HepG2 (cell line): ENCODE measurements around the gene LRRC27. TPM values are rescaled to one million over a fixed set of nuclear protein-coding genes. Genes with fewer than 3 reads are reported as not detected.

Source experiments
- AKAP8 ChIP-seq: sonication (generic); formaldehyde crosslinking; IDR thresholded peaks from 2 replicates; pipeline ENCODE4 v1.5.1; 2020; ENCODE audit warnings: mild to moderate bottlenecking, missing genetic modification reagents
- ATF5 ChIP-seq: sonication (generic); formaldehyde crosslinking; IDR thresholded peaks from 2 replicates; pipeline ENCODE4 v1.4.0; 2020; ENCODE audit warnings: mild to moderate bottlenecking, low read depth, missing genetic modification reagents
- BCL6 ChIP-seq: IDR thresholded peaks from 2 replicates; pipeline ENCODE4 v1.6.1; 2016; ENCODE audit warnings: missing genetic modification reagents, missing compliant biosample characterization
- BCLAF1 ChIP-seq: fragments of 450-650 bp; IDR thresholded peaks from 2 replicates; pipeline ENCODE4 v1.6.1; 2017; ENCODE audit warnings: mild to moderate bottlenecking
- CBX2 ChIP-seq, 2 experiments: fragments of 200-600 bp in 1 of 2; sonication (generic); formaldehyde crosslinking in 1 of 2; IDR thresholded peaks; 2 replicates each; pipeline versions ENCODE4 v1.7.0 to v1.8.1; 2018 to 2022; ENCODE audit warnings: low read depth in 2 of 2, low read length in 1 of 2, mild to moderate bottlenecking in 1 of 2, missing genetic modification reagents in 1 of 2
- GFI1 ChIP-seq: sonication (generic); formaldehyde crosslinking; IDR thresholded peaks from 2 replicates; pipeline ENCODE4 v1.5.0; 2020; ENCODE audit warnings: missing genetic modification reagents, mild to moderate bottlenecking, borderline replicate concordance
- GRHL1 ChIP-seq: sonication (generic); formaldehyde crosslinking; conservative IDR thresholded peaks from 2 replicates; pipeline ENCODE4 v1.8.0; 2022; ENCODE audit warnings: missing genetic modification reagents
- HBP1 ChIP-seq: IDR thresholded peaks from 2 replicates; pipeline ENCODE4 v1.6.1; 2016; ENCODE audit warnings: low read depth, control low read depth
- HES4 ChIP-seq: sonication (generic); formaldehyde crosslinking; IDR thresholded peaks from 2 replicates; pipeline ENCODE4 v1.9.0; 2021; ENCODE audit warnings: mild to moderate bottlenecking, missing genetic modification reagents, borderline replicate concordance
- HOMEZ ChIP-seq: IDR thresholded peaks from 2 replicates; pipeline ENCODE4 v1.6.1; 2016; ENCODE audit warnings: low read depth
- MLLT10 ChIP-seq: sonication (generic); formaldehyde crosslinking; IDR thresholded peaks from 2 replicates; pipeline ENCODE4 v1.4.0; 2020; ENCODE audit warnings: missing genetic modification reagents
- NR2F1 ChIP-seq, 2 experiments: fragments of 450-650 bp in 1 of 2; formaldehyde crosslinking in 1 of 2; IDR thresholded peaks; 2 replicates each; pipeline versions ENCODE4 v1.5.0 to v1.6.1; 2016 to 2020; ENCODE audit warnings: mild to moderate bottlenecking in 1 of 2, missing compliant biosample characterization in 1 of 2, missing genetic modification reagents in 1 of 2, moderate library complexity in 1 of 2
- RCOR2 ChIP-seq: IDR thresholded peaks from 2 replicates; pipeline ENCODE4 v1.6.1; 2016; ENCODE audit warnings: missing biosample characterization, missing genetic modification reagents
- SOX13 ChIP-seq, 3 experiments: fragments of 450-650 bp in 1 of 3; sonication (generic) in 1 of 3; formaldehyde crosslinking in 1 of 3; IDR thresholded peaks in 2 of 3; conservative IDR thresholded peaks in 1 of 3; 2 replicates each; pipeline versions ENCODE4 v1.5.0 to v1.6.1; 2016 to 2020; ENCODE audit warnings: antibody characterized with exemption in 1 of 3, mild to moderate bottlenecking in 1 of 3, missing compliant biosample characterization in 1 of 3, missing genetic modification reagents in 1 of 3, moderate library complexity in 1 of 3
- THAP8 ChIP-seq: sonication (generic); formaldehyde crosslinking; IDR thresholded peaks from 2 replicates; pipeline ENCODE4 v1.5.1; 2020; ENCODE audit warnings: missing genetic modification reagents, mild to moderate bottlenecking, borderline replicate concordance
- TRIM24 ChIP-seq: sonication (generic); formaldehyde crosslinking; IDR thresholded peaks from 2 replicates; pipeline ENCODE4 v1.8.0; 2022; ENCODE audit warnings: mild to moderate bottlenecking, missing genetic modification reagents
- ZNF382 ChIP-seq: sonication (generic); formaldehyde crosslinking; IDR thresholded peaks from 2 replicates; pipeline ENCODE4 v1.5.0; 2020; ENCODE audit warnings: missing genetic modification reagents, mild to moderate bottlenecking, borderline replicate concordance
- ZNF841 ChIP-seq: sonication (generic); formaldehyde crosslinking; IDR thresholded peaks from 2 replicates; pipeline ENCODE4 v1.8.1; 2023; ENCODE audit warnings: missing genetic modification reagents, borderline replicate concordance
- polyA plus RNA-seq, 8 experiments: library from polyadenylated mRNA; depleted of rRNA in 3 of 8; stranded (reverse) in 7 of 8; unstranded in 1 of 8; fragments of >200 nt; fragmentation: Illumina TruSeq in 4 of 8; extraction: Trizol in 4 of 8; gene quantifications; 2 replicates each; pipeline versions ENCODE4 v1.2.1 to v1.2.3, GENCODE V29; 2011 to 2016; ENCODE audit warnings: low read depth in 4 of 8, missing spikeins in 1 of 8, mixed read lengths in 1 of 8; ENCODE audit not compliant: insufficient read depth in 1 of 8
- total RNA-seq, 5 experiments: library from RNA; depleted of rRNA; stranded (reverse); fragments of >200 nt; fragmentation: Illumina TruSeq; extraction: Trizol; gene quantifications; 2 replicates each; pipeline ENCODE4 v1.2.3, GENCODE V29; 2016; ENCODE audit warnings: low read depth in 1 of 5

LRRC27 gene
- total and polyA plus RNA-seq, 2 of the 13 experiments (the other 11 are each of a cell fraction or from before 2014, with no cell fraction given), result 4.2 to 4.6 TPM

GRCh38 chr10:132331601-132332432 lies at the start of gene LRRC27 (continued):
- TF ChIP-seq HOMEZ (CRISPR knock-in tag), result 0 out of 2 replicates have a peak, but pooled peaks have one; percentile 15
- no peak for TF ChIP-seq RCOR2 (CRISPR knock-in tag)
- TF ChIP-seq GRHL1, result no peak
- no peak for TF ChIP-seq MLLT10 (CRISPR knock-in tag)
- TF ChIP-seq SOX13 (IDR thresholded peaks at IDR 0.05), result no peak
- no peak; a peak in 1 of 4 replicates for TF ChIP-seq SOX13 (CRISPR knock-in tag; conservative IDR thresholded peaks at IDR 0.05 in 1 of 2, IDR thresholded peaks at IDR 0.05 in 1 of 2)
- TF ChIP-seq HES4 (CRISPR knock-in tag), result peak; percentile 74; the same call in 1 of the 2 replicates
- TF ChIP-seq ZNF382 (CRISPR knock-in tag), result no peak
- TF ChIP-seq AKAP8, result no peak
- no peak for TF ChIP-seq BCLAF1
- no peak for TF ChIP-seq CBX2 (IDR thresholded peaks at IDR 0.05; ENCODE audit: low read depth, low read length)
- TF ChIP-seq CBX2 (CRISPR knock-in tag; IDR thresholded peaks at IDR 0.05; ENCODE audit: low read depth), result 0 out of 2 replicates have a peak, but pooled peaks have one; percentile 52
- no peak for TF ChIP-seq THAP8 (CRISPR knock-in tag)
- no peak for TF ChIP-seq NR2F1 (CRISPR knock-in tag; IDR thresholded peaks at IDR 0.05)
- no peak for TF ChIP-seq ATF5 (CRISPR knock-in tag)
- no peak for TF ChIP-seq GFI1
- TF ChIP-seq BCL6, result peak; percentile 23; the same call in 1 of the 2 replicates
- TF ChIP-seq TRIM24 (CRISPR knock-in tag), result no peak
- peak; percentile 89; the same call in 1 of the 2 replicates for TF ChIP-seq HBP1 (CRISPR knock-in tag)
- TF ChIP-seq ZNF841 (CRISPR knock-in tag), result no peak
